ENCODE data around the gene SDK2. TPM values are rescaled to one million over a fixed set of nuclear protein-coding genes. Genes with fewer than 3 reads are reported as not detected.

Gene SDK2
- polyA plus RNA-seq, 3 donors = 0.01 TPM; not detected in 2

DNA sequence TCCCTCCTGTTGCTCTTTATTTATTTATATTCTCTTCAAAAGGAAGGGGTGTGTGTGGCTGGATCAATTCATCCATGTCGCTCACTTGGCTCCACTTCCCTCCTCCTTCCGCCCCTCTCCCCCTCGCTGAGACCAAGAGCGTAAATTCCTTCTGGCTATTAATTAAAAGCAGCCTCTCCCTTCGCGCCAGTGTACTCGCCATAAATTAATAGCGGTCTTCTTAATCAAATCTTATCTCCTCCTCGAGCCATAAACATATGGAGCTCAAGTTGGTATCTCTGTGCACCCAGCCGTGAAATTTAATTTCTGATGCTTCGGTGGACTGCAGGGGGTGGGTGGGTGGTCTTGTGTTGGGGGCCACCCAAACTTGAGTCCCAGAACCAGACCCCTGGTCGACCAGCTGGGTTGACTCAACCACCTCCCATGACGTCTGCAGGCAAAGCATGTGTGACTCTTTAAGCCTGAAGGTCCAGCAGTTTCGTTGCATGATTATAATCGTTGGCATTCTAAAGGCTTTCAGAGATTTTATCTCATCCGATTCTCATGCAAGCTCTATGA, 57.9 kb downstream of the SDK2 start:
- H3K4me2 ChIP-seq (replicated peaks; ENCODE audit: extremely low read depth, low read length, poor library complexity, severe bottlenecking) = no peak overlapping the region
- H3K27ac Mint-ChIP-seq = no peak overlapping the region
- H3K27me3 ChIP-seq (ENCODE audit: control insufficient read depth in 2 of 2, insufficient read depth in 2 of 2, low read length in 2 of 2) = no peaks in the 10 kb centered on the region
- intact Hi-C loops (cut with micrococcal nuclease) = no loop called here
- no peaks in the 10 kb centered on the region for H3K9me3 Mint-ChIP-seq
- no peaks in the 10 kb centered on the region for H3K4me1 ChIP-seq (ENCODE audit: control insufficient read depth in 1 of 2, insufficient read depth in 2 of 2, low read length in 2 of 2)
- H3K27ac ChIP-seq (ENCODE audit: low read depth in 1 of 2, low read length in 2 of 2) = no peak overlapping the region
- peaks cover 3% of the 10 kb centered on the region for H3K4me1 Mint-ChIP-seq
- no peaks in the 10 kb centered on the region for H4K20me1 ChIP-seq (ENCODE audit: insufficient read depth, low read length)
- no peak overlapping the region for H3K9ac ChIP-seq (ENCODE audit: insufficient read depth, low read length, poor library complexity, severe bottlenecking)
- no peaks in the 10 kb centered on the region for H3K9me3 ChIP-seq (replicated peaks in 1 of 2; ENCODE audit: control insufficient read depth in 1 of 2, insufficient read depth in 1 of 2, low read length in 2 of 2)
- DNase-seq = no peak
- no peak overlapping the region for H2AFZ ChIP-seq (ENCODE audit: insufficient read depth, low read depth, low read length, poor library complexity, severe bottlenecking)
- no peaks in the 10 kb centered on the region for H3K36me3 ChIP-seq (replicated peaks in 1 of 2; ENCODE audit: control insufficient read depth in 1 of 2, insufficient read depth in 2 of 2, low read length in 2 of 2)
- H3K36me3 Mint-ChIP-seq = no peaks in the 10 kb centered on the region
- no peaks in the 10 kb centered on the region for H3K79me2 ChIP-seq (ENCODE audit: insufficient read depth, low read length)
- H3K4me3 ChIP-seq (replicated peaks in 1 of 3; ENCODE audit: low read depth in 2 of 3, low read length in 3 of 3) = no peak overlapping the region
- no peak overlapping the region for H3K4me3 Mint-ChIP-seq
- TF ChIP-seq, protein P1, sequence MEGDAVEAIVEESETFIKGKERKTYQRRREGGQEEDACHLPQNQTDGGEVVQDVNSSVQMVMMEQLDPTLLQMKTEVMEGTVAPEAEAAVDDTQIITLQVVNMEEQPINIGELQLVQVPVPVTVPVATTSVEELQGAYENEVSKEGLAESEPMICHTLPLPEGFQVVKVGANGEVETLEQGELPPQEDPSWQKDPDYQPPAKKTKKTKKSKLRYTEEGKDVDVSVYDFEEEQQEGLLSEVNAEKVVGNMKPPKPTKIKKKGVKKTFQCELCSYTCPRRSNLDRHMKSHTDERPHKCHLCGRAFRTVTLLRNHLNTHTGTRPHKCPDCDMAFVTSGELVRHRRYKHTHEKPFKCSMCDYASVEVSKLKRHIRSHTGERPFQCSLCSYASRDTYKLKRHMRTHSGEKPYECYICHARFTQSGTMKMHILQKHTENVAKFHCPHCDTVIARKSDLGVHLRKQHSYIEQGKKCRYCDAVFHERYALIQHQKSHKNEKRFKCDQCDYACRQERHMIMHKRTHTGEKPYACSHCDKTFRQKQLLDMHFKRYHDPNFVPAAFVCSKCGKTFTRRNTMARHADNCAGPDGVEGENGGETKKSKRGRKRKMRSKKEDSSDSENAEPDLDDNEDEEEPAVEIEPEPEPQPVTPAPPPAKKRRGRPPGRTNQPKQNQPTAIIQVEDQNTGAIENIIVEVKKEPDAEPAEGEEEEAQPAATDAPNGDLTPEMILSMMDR (IDR thresholded peaks at IDR 0.05) = no peak
- H3K27me3 Mint-ChIP-seq (ENCODE audit: low read depth in 3 of 3) = peaks cover 3 to 7% (median 5%) of the 10 kb centered on the region in 3 donors
- 93% methylated on average over 10 of the region's 16 CpGs for WGBS (ENCODE audit: insufficient coverage)

DNA sequence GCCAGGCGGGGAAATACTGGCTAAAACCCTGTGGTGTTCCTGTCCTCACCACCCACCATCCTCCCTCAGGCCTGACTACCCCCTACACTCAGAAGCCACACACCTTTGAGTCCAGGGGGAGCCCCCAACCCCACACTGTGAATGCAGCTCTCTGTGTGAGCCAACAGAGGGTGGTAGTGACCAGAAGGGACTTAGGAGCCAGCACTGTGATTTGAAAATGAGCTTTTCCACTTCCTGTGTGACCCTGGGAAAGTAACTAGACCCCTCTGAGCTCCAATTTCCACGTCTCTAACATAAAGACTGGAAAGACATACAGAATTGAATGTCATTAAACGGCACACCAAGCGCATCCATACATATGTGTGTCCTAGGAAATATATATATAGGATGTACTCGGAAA, 58.7 kb downstream of the SDK2 start:
- H2AFZ ChIP-seq (ENCODE audit: insufficient read depth, low read depth, low read length, poor library complexity, severe bottlenecking) = no peak overlapping the region
- H3K9ac ChIP-seq (ENCODE audit: insufficient read depth, low read length, poor library complexity, severe bottlenecking) = no peak overlapping the region
- H3K9me3 ChIP-seq (replicated peaks in 1 of 2; ENCODE audit: control insufficient read depth in 1 of 2, insufficient read depth in 1 of 2, low read length in 2 of 2) = no peaks in the 10 kb centered on the region
- H3K9me3 Mint-ChIP-seq = no peaks in the 10 kb centered on the region
- no peak overlapping the region for H3K27ac ChIP-seq (ENCODE audit: low read depth in 1 of 2, low read length in 2 of 2)
- peaks cover 0 to 4% (median 3%) of the 10 kb centered on the region in 3 donors for H3K27me3 Mint-ChIP-seq (ENCODE audit: low read depth in 3 of 3)
- 63% methylated on average over 1 of the region's 5 CpGs for WGBS (ENCODE audit: insufficient coverage)
- no peak overlapping the region for H3K4me2 ChIP-seq (replicated peaks; ENCODE audit: extremely low read depth, low read length, poor library complexity, severe bottlenecking)
- H3K27me3 ChIP-seq (ENCODE audit: control insufficient read depth in 2 of 2, insufficient read depth in 2 of 2, low read length in 2 of 2) = no peaks in the 10 kb centered on the region
- no peak overlapping the region for H3K27ac Mint-ChIP-seq
- H3K36me3 ChIP-seq (replicated peaks in 1 of 2; ENCODE audit: control insufficient read depth in 1 of 2, insufficient read depth in 2 of 2, low read length in 2 of 2) = no peaks in the 10 kb centered on the region
- H3K79me2 ChIP-seq (ENCODE audit: insufficient read depth, low read length) = no peaks in the 10 kb centered on the region
- H3K36me3 Mint-ChIP-seq = no peaks in the 10 kb centered on the region
- H3K4me1 Mint-ChIP-seq = no peaks in the 10 kb centered on the region
- H3K4me3 Mint-ChIP-seq = no peak overlapping the region
- H3K4me3 ChIP-seq (replicated peaks in 1 of 3; ENCODE audit: low read depth in 2 of 3, low read length in 3 of 3) = no peak overlapping the region
- DNase-seq = no peak
- no peaks in the 10 kb centered on the region for H4K20me1 ChIP-seq (ENCODE audit: insufficient read depth, low read length)
- intact Hi-C loops (cut with micrococcal nuclease) = no loop called here
- TF ChIP-seq, protein P1 (IDR thresholded peaks at IDR 0.05) = no peak
- H3K4me1 ChIP-seq (ENCODE audit: control insufficient read depth in 1 of 2, insufficient read depth in 2 of 2, low read length in 2 of 2) = no peaks in the 10 kb centered on the region
